ENCODE measurements around the gene TRAF6. TPM values are rescaled to one million over a fixed set of nuclear protein-coding genes. Genes with fewer than 3 reads are reported as not detected.

The TRAF6 gene
- total and polyA plus RNA-seq, 10 of the 15 experiments (the other 5 are each of a cell fraction or from before 2014, with no cell fraction given) = 1.4 to 10.9 (median 7.0) TPM

GRCh38 chr11:36460220-36460619 lies 49.9 kb downstream of the TRAF6 start:
- Histone ChIP-seq H3K4me1 (ENCODE audit: control insufficient read depth, insufficient read depth, low read length) (no peaks in the 10 kb centered on the region), H3K27ac (ENCODE audit: control insufficient read depth, insufficient read depth) (no peak overlapping the region), H4K20me1 (ENCODE audit: control insufficient read depth, insufficient read depth) (no peaks in the 10 kb centered on the region), H3K27me3 (replicated peaks in 1 of 2; ENCODE audit: control insufficient read depth in 2 of 2, insufficient read depth in 2 of 2, low read length in 1 of 2) (no peaks in the 10 kb centered on the region; a peak in 2 of 4 replicates), H2AFZ (ENCODE audit: control insufficient read depth, low read depth, low read length) (no peak overlapping the region), H3K9me3 (replicated peaks; ENCODE audit: control insufficient read depth, insufficient read depth, low read length) (no peaks in the 10 kb centered on the region), H3K4me3 (no peak overlapping the region), H3K9ac (ENCODE audit: control insufficient read depth, insufficient read depth, low read length) (no peak overlapping the region), H3K4me2 (ENCODE audit: control insufficient read depth, insufficient read depth) (no peak overlapping the region), H3K36me3 (ENCODE audit: control insufficient read depth in 2 of 2, insufficient read depth in 2 of 2, low read length in 1 of 2) (no peaks in the 10 kb centered on the region), H3K79me2 (ENCODE audit: control insufficient read depth, insufficient read depth, low read length) (no peaks in the 10 kb centered on the region)
- FAIRE-seq = no peak
- DNase-seq (ENCODE audit: low read depth, low spot score) = no peak
- SMC1A ChIA-PET (ENCODE audit: uncharacterized antibody, unreplicated experiment) = interaction anchor here (1.5 kb wide), 1 partner anchor 18 kb away, joined by 4 read pairs; no protein-coding TSS in a partner anchor
- TF ChIP-seq STAT1 (conservative IDR thresholded peaks at IDR 0.05) = no peak
- no peak for TF ChIP-seq RB1 (IDR thresholded peaks at IDR 0.05; ENCODE audit: borderline replicate concordance)
- TF ChIP-seq E2F8 (IDR thresholded peaks at IDR 0.05; ENCODE audit: low read depth, partially characterized antibody) = no peak
- no peak for TF ChIP-seq TBL1XR1 (IDR thresholded peaks at IDR 0.05; ENCODE audit: low read depth, low read length)
- TF ChIP-seq SREBF2 (IDR thresholded peaks at IDR 0.05; ENCODE audit: low read length) = no peak
- TF ChIP-seq SIN3A (IDR thresholded peaks at IDR 0.05; ENCODE audit: low read depth, low read length) = no peak
- no peak for TF ChIP-seq CHD1 (IDR thresholded peaks at IDR 0.05; ENCODE audit: low read depth, low read length)
- no peak for TF ChIP-seq MTA2 (IDR thresholded peaks at IDR 0.05; ENCODE audit: low read depth)
- no peak for TF ChIP-seq EED (IDR thresholded peaks at IDR 0.05; ENCODE audit: low read depth)
- POLR2A ChIA-PET = interaction anchor here (0.5 kb wide), 1 partner anchor 63 kb away, joined by 5 read pairs; no protein-coding TSS in a partner anchor
- no peak for ATAC-seq
- RAD21 ChIA-PET (ENCODE audit: unreplicated experiment) = no interaction called here
- 60% methylated on average over 10 of the region's 10 CpGs for WGBS (ENCODE audit: insufficient coverage, insufficient replicate concordance, low lambda C conversion rate, missing lambda C conversion rate)
- CTCF ChIA-PET = no interaction called here
- intact Hi-C loops (cut with micrococcal nuclease; ENCODE audit: unreplicated experiment) (no loop called here), in situ Hi-C loops (cut with MboI) (loop anchor here (5.0 kb wide), 1 partner anchor 48 kb away; no protein-coding TSS in a partner anchor)
- no TSS peak for BruUV-seq (replicated peaks)
